Esophagus squamous epithelium (tissue), 4 donors: Measurements from ENCODE around the gene DDX59.
"Not testable (repeated sequence)": the region's sequence is repeated elsewhere in the genome, so short reads cannot be mapped to it uniquely, and the experiment has no call there.

Source experiments
- CTCF ChIP-seq, 6 experiments: fragments of 450-650 bp in 4 of 6; fragments of 200-600 bp in 2 of 6; sonication (generic) in 2 of 6; IDR thresholded peaks; one replicate each; pipeline ENCODE4 v1.5.1; 2016 to 2019; ENCODE audit warnings: antibody characterized with exemption in 6 of 6, mild to moderate bottlenecking in 4 of 6, moderate library complexity in 4 of 6
- POLR2A ChIP-seq, 4 donors: fragments of 450-650 bp; IDR thresholded peaks; one replicate each; pipeline ENCODE4 v1.6.1; 2017; ENCODE audit warnings: antibody characterized with exemption in 4 of 4, mild to moderate bottlenecking in 4 of 4, moderate library complexity in 3 of 4

DNA sequence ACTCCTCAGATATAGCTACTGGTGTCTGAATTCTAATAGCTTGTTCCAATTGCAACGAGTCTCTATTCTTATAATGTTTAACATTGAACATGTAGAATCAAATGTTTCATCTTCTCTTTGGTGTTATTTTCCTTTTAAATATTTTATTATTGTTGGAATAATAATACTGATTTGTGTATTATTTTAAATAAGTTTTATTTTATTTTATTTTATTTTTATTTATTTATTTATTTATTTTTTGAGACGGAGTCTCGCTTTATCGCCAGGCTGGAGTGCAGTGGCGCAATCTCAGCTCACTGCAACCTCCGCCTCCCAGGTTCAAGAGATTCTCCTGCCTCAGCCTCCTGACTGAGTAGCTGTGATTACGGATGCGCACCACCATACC, 39.2 kb downstream of the DDX59 start:
- not testable (repeated sequence) for TF ChIP-seq CTCF, POLR2A (IDR thresholded peaks at IDR 0.05)
